GM12865 (cell line): Measurements from ENCODE around the gene FBXW12.
A peak's percentile ranks its signal among the peaks of the same experiment; 100 is the strongest.

Experiments used
- DNase-seq: peaks from one replicate; pipeline ENCODE4 v3.0.0; 2010; ENCODE audit warnings: low read depth
- H3K4me3 ChIP-seq: 2 replicates; pipeline ENCODE4 v1.5.1; 2011; ENCODE audit warnings: mild to moderate bottlenecking, low read depth, low read length, control low read depth
- CTCF ChIP-seq: IDR thresholded peaks from 2 replicates; pipeline ENCODE4 v1.5.1; 2011; ENCODE audit warnings: low read length, control low read depth, low read depth, inconsistent platforms; ENCODE audit not compliant: insufficient read depth; ENCODE audit errors: missing control alignments

The FBXW12 gene

GRCh38 chr3:48418140-48418539 lies 46.1 kb downstream of the FBXW12 start:
- TF ChIP-seq CTCF = no peak
- DNase-seq = no peak
- H3K4me3 ChIP-seq = no peak overlapping the region

GRCh38 chr3:48418651-48419050 lies 46.6 kb downstream of the FBXW12 start:
- DNase-seq = no peak
- H3K4me3 ChIP-seq = no peak overlapping the region
- no peak for TF ChIP-seq CTCF

- TF ChIP-seq CTCF = no peak
- DNase-seq = no peak
- no peak overlapping the region for H3K4me3 ChIP-seq
Measured at GRCh38 chr3:48419149-48419548, 47.1 kb downstream of the FBXW12 start.

GRCh38 chr3:48419597-48419996 lies 47.6 kb downstream of the FBXW12 start:
- H3K4me3 ChIP-seq = no peak overlapping the region
- DNase-seq = no peak
- no peak for TF ChIP-seq CTCF

GRCh38 chr3:48420561-48420960 lies 48.5 kb downstream of the FBXW12 start:
- no peak overlapping the region for H3K4me3 ChIP-seq
- no peak for TF ChIP-seq CTCF
- no peak for DNase-seq

GRCh38 chr3:48422272-48422671 lies 50.3 kb downstream of the FBXW12 start:
- no peak for DNase-seq
- peak; percentile 20 for TF ChIP-seq CTCF
- no peak overlapping the region for H3K4me3 ChIP-seq

GRCh38 chr3:48422681-48423080 lies 50.7 kb downstream of the FBXW12 start:
- DNase-seq = no peak
- H3K4me3 ChIP-seq = no peak overlapping the region
- TF ChIP-seq CTCF = no peak
